H9 (cell line): Measurements from ENCODE around the gene SNRNP200. TPM values are rescaled to one million over a fixed set of nuclear protein-coding genes. Genes with fewer than 3 reads are reported as not detected.

Source experiments
- DNase-seq: peaks from one replicate; pipeline ENCODE4 v3.0.0-alpha.2; 2017
- H2AFZ ChIP-seq: one replicate; pipeline ENCODE4 v1.6.1; 2013; ENCODE audit warnings: mild to moderate bottlenecking, low read length, control low read depth, moderate library complexity
- H2AK5ac ChIP-seq: 2 replicates; pipeline ENCODE4 v1.6.1; 2013; ENCODE audit warnings: low read length, control low read depth, mixed read lengths; ENCODE audit not compliant: insufficient read length
- H2BK120ac ChIP-seq: one replicate; pipeline ENCODE4 v1.6.1; 2013; ENCODE audit warnings: low read depth, mild to moderate bottlenecking, low read length, control low read depth, inconsistent platforms; ENCODE audit not compliant: poor library complexity, severe bottlenecking
- H2BK12ac ChIP-seq: 2 replicates; pipeline ENCODE4 v1.6.1; 2013; ENCODE audit warnings: low read length, control low read depth, mixed read lengths, low read depth; ENCODE audit not compliant: insufficient read length
- H2BK15ac ChIP-seq: 2 replicates; pipeline ENCODE4 v1.6.1; 2013; ENCODE audit warnings: low read depth, low read length, control low read depth
- H2BK20ac ChIP-seq: one replicate; pipeline ENCODE4 v1.6.1; 2013; ENCODE audit warnings: low read depth, mild to moderate bottlenecking, low read length, control low read depth, inconsistent platforms; ENCODE audit not compliant: poor library complexity, severe bottlenecking
- H2BK5ac ChIP-seq: 2 replicates; pipeline ENCODE4 v1.6.1; 2013; ENCODE audit warnings: low read length, control low read depth, mixed read lengths; ENCODE audit not compliant: insufficient read length
- H3K14ac ChIP-seq: 2 replicates; pipeline ENCODE4 v1.6.1; 2013; ENCODE audit warnings: low read length, control low read depth; ENCODE audit not compliant: insufficient read depth
- H3K18ac ChIP-seq: 2 replicates; pipeline ENCODE4 v1.6.1; 2013; ENCODE audit warnings: low read depth, mild to moderate bottlenecking, mixed read lengths, low read length, control low read depth; ENCODE audit not compliant: insufficient read length
- H3K23ac ChIP-seq: 2 replicates; pipeline ENCODE4 v1.6.1; 2013; ENCODE audit warnings: low read length, control low read depth, mixed read lengths, low read depth; ENCODE audit not compliant: insufficient read length
- H3K23me2 ChIP-seq: 2 replicates; pipeline ENCODE4 v1.6.1; 2013; ENCODE audit warnings: low read depth, mild to moderate bottlenecking, mixed read lengths, low read length, control low read depth; ENCODE audit not compliant: insufficient read length, poor library complexity, severe bottlenecking
- H3K27ac ChIP-seq: 2 replicates; pipeline ENCODE4 v1.5.1; 2013; ENCODE audit warnings: low read length, control low read depth, mixed read lengths, low read depth; ENCODE audit not compliant: insufficient read length
- H3K27me3 ChIP-seq: 2 replicates; pipeline ENCODE4 v1.6.1; 2013; ENCODE audit warnings: low read length, control low read depth, inconsistent platforms; ENCODE audit not compliant: insufficient read depth
- H3K4ac ChIP-seq: 2 replicates; pipeline ENCODE4 v1.6.1; 2013; ENCODE audit warnings: low read depth, mild to moderate bottlenecking, control low read depth, inconsistent platforms, low read length, moderate library complexity
- H3K4me1 ChIP-seq: 2 replicates; pipeline ENCODE4 v1.6.1; 2013; ENCODE audit warnings: low read length, control low read depth, inconsistent platforms; ENCODE audit not compliant: insufficient read depth
- H3K4me2 ChIP-seq: 2 replicates; pipeline ENCODE4 v1.6.1; 2013; ENCODE audit warnings: low read length, control low read depth, mixed read lengths; ENCODE audit not compliant: insufficient read length, insufficient read depth
- H3K56ac ChIP-seq: 2 replicates; pipeline ENCODE4 v1.6.1; 2013; ENCODE audit warnings: low read depth, mild to moderate bottlenecking, mixed read lengths, low read length, control low read depth; ENCODE audit not compliant: insufficient read length
- H3K79me1 ChIP-seq: 2 replicates; pipeline ENCODE4 v1.6.1; 2013; ENCODE audit warnings: low read depth, mild to moderate bottlenecking, moderate library complexity, low read length, control low read depth, inconsistent platforms; ENCODE audit not compliant: insufficient read depth, poor library complexity, severe bottlenecking
- H3K79me2 ChIP-seq: 2 replicates; pipeline ENCODE4 v1.6.1; 2013; ENCODE audit warnings: low read length, control low read depth, inconsistent platforms; ENCODE audit not compliant: insufficient read depth
- H3K9ac ChIP-seq: 2 replicates; pipeline ENCODE4 v1.6.1; 2013; ENCODE audit warnings: low read length, control low read depth, mixed read lengths; ENCODE audit not compliant: insufficient read length; ENCODE audit errors: extremely low read depth
- H3K9me3 ChIP-seq: one replicate; pipeline ENCODE4 v1.6.1; 2013; ENCODE audit warnings: low read depth, low read length, inconsistent platforms; ENCODE audit not compliant: control insufficient read depth
- H3T11ph ChIP-seq: one replicate; pipeline ENCODE4 v1.6.1; 2013; ENCODE audit warnings: mild to moderate bottlenecking, low read length, control low read depth, inconsistent platforms
- H4K20me1 ChIP-seq: one replicate; pipeline ENCODE4 v1.6.1; 2013; ENCODE audit not compliant: control insufficient read depth, insufficient read length, insufficient read depth
- H4K5ac ChIP-seq: 2 replicates; pipeline ENCODE4 v1.6.1; 2013; ENCODE audit warnings: low read depth, mild to moderate bottlenecking, mixed read lengths, low read length, control low read depth; ENCODE audit not compliant: insufficient read length
- H4K8ac ChIP-seq: replicated peaks from 2 replicates; pipeline ENCODE4 v1.6.1; 2013; ENCODE audit warnings: low read length, control low read depth, mixed read lengths, low read depth; ENCODE audit not compliant: insufficient read length
- H4K91ac ChIP-seq: 2 replicates; pipeline ENCODE4 v1.6.1; 2013; ENCODE audit warnings: low read depth, mild to moderate bottlenecking, moderate library complexity, mixed read lengths, low read length, control low read depth; ENCODE audit not compliant: insufficient read length
- H3K27ac Mint-ChIP-seq, 3 experiments: 2 replicates in 2 of 3; 3 replicates in 1 of 3; pipeline ENCODE4 v1.8.0; 2020 to 2021; ENCODE audit warnings: mixed read lengths in 3 of 3, mild to moderate bottlenecking in 1 of 3, moderate library complexity in 1 of 3
- H3K27me3 Mint-ChIP-seq: 2 replicates; pipeline ENCODE4 v1.8.0; 2021; ENCODE audit warnings: low read depth, mild to moderate bottlenecking, moderate library complexity, mixed read lengths
- H3K36me3 Mint-ChIP-seq, 3 experiments: 2 replicates in 2 of 3; 3 replicates in 1 of 3; pipeline ENCODE4 v1.8.0; 2020 to 2021; ENCODE audit warnings: low read depth in 3 of 3, mixed read lengths in 3 of 3; ENCODE audit not compliant: insufficient read depth in 1 of 3
- H3K4me1 Mint-ChIP-seq, 2 experiments: 2 replicates each; pipeline ENCODE4 v1.8.0; 2020; ENCODE audit warnings: mixed read lengths in 2 of 2
- H3K4me3 Mint-ChIP-seq, 2 experiments: 2 replicates in 1 of 2; 3 replicates in 1 of 2; pipeline ENCODE4 v1.8.0; 2020 to 2021; ENCODE audit warnings: mild to moderate bottlenecking in 2 of 2, mixed read lengths in 2 of 2, moderate library complexity in 1 of 2
- H3K9me3 Mint-ChIP-seq, 2 experiments: 2 replicates in 1 of 2; 3 replicates in 1 of 2; pipeline ENCODE4 v1.8.0; 2020; ENCODE audit warnings: mild to moderate bottlenecking in 2 of 2, mixed read lengths in 2 of 2, moderate library complexity in 1 of 2
- WGBS: extraction: QIAGEN DNeasy Blood & Tissue Kit; methylation state at CpG from one replicate; pipeline ENCODE4 v1.1.7; 2013; ENCODE audit warnings: missing lambda C conversion rate, low lambda C conversion rate, mixed read lengths; ENCODE audit not compliant: insufficient read length; ENCODE audit errors: extremely low coverage; 5-methylcytosine and 5-hydroxymethylcytosine counted together
- total RNA-seq: library from RNA; stranded (reverse); gene quantifications from 2 replicates; pipeline ENCODE4 v1.2.1, GENCODE V29; 2021
- TF ChIP-seq, protein P1 (sequence below): fragments of 200-600 bp; sonication (generic); conservative IDR thresholded peaks from 3 replicates; pipeline ENCODE4 v1.8.0; 2021; ENCODE audit warnings: antibody characterized with exemption, mild to moderate bottlenecking

Gene SNRNP200
- total RNA-seq, 1 experiment from 2014 or later = 215 TPM

DNA sequence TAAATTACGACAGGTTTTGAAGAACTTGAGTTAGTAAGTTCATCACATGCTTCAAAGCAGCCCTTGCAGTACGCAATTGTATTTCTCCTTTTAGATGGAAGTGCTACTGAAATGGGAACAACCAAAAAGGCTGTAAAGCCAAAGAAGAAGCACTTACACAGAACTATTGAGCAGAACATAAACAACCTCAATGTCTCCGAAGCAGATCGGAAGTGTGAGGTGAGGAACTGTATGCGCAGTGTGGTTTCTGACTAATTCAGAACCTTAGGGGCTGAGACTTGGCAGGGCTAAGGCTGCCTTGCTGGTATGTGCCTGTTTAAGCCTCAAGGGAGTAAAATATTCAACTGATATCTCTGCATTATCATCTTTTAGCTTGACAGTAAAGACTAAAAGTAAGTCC is 38.7 kb upstream of the SNRNP200 start:
- no peak for DNase-seq
- no peak overlapping the region for H2BK15ac ChIP-seq

More for the DNA sequence above, 38.7 kb upstream of the SNRNP200 start:
- WGBS = no CpG with 5 or more reads among the region's 5 CpGs
- no peak overlapping the region for H3K27ac ChIP-seq
- no peak overlapping the region for H3K27ac Mint-ChIP-seq
- TF ChIP-seq, protein P1, sequence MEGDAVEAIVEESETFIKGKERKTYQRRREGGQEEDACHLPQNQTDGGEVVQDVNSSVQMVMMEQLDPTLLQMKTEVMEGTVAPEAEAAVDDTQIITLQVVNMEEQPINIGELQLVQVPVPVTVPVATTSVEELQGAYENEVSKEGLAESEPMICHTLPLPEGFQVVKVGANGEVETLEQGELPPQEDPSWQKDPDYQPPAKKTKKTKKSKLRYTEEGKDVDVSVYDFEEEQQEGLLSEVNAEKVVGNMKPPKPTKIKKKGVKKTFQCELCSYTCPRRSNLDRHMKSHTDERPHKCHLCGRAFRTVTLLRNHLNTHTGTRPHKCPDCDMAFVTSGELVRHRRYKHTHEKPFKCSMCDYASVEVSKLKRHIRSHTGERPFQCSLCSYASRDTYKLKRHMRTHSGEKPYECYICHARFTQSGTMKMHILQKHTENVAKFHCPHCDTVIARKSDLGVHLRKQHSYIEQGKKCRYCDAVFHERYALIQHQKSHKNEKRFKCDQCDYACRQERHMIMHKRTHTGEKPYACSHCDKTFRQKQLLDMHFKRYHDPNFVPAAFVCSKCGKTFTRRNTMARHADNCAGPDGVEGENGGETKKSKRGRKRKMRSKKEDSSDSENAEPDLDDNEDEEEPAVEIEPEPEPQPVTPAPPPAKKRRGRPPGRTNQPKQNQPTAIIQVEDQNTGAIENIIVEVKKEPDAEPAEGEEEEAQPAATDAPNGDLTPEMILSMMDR = no peak
- H4K20me1 ChIP-seq = no peaks in the 10 kb centered on the region
- H4K5ac ChIP-seq = no peak overlapping the region
- no peak overlapping the region for H3K56ac ChIP-seq
- no peak overlapping the region for H2BK20ac ChIP-seq
- no peaks in the 10 kb centered on the region for H3K4me1 Mint-ChIP-seq
- no peaks in the 10 kb centered on the region for H3K9me3 Mint-ChIP-seq
- no peak overlapping the region for H3K4ac ChIP-seq
- H2BK12ac ChIP-seq = no peak overlapping the region
- H3K4me2 ChIP-seq = no peak overlapping the region
- H3T11ph ChIP-seq = no peak overlapping the region
- H2BK5ac ChIP-seq = no peak overlapping the region
- H3K9ac ChIP-seq = no peak overlapping the region
- no peak overlapping the region for H3K18ac ChIP-seq
- H4K8ac ChIP-seq = no peak overlapping the region
- H3K27me3 ChIP-seq = no peaks in the 10 kb centered on the region
- no peaks in the 10 kb centered on the region for H3K23me2 ChIP-seq
- H3K27me3 Mint-ChIP-seq = no peaks in the 10 kb centered on the region
- no peak overlapping the region for H2AK5ac ChIP-seq
- H3K9me3 ChIP-seq = no peaks in the 10 kb centered on the region
- no peak overlapping the region for H3K4me3 Mint-ChIP-seq
- H3K36me3 Mint-ChIP-seq = peaks cover 49 to 82% (median 81%) of the 10 kb centered on the region in 3 experiments
- H4K91ac ChIP-seq = no peak overlapping the region
- no peak overlapping the region for H3K23ac ChIP-seq
- no peaks in the 10 kb centered on the region for H3K79me1 ChIP-seq
- H3K4me1 ChIP-seq = no peaks in the 10 kb centered on the region
- H3K79me2 ChIP-seq = no peaks in the 10 kb centered on the region; the same call in 1 of the 2 replicates
- H3K14ac ChIP-seq = no peak overlapping the region
- H2AFZ ChIP-seq = no peak overlapping the region
- H2BK120ac ChIP-seq = no peak overlapping the region
